ENCODE data around the gene RBM24. TPM values are rescaled to one million over a fixed set of nuclear protein-coding genes. Genes with fewer than 3 reads are reported as not detected.

Gene RBM24
- total and polyA plus RNA-seq, 4 donors: 0.21 to 0.42 (median 0.28) TPM

DNA sequence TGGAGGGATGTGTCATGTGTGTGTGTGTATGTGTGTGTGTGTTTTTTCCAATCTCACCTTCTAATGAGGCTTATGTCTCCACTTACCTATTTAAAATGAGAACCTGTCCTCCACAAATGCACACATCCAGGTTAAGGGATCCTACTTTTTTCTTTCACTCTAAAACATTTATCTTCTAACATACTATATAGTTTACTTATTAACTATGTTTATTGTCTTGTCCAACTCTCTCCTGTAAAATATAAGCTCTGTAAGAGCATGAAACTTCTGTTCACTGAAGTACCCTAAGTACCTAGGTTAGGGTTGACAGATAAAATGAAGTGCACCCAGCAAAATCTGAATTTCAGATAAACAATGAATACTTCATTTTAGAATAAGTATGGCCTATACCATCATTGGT is 29.2 kb upstream of the RBM24 start:
- Histone ChIP-seq H3K27me3 (ENCODE audit: control insufficient read depth in 4 of 4, insufficient read depth in 4 of 4, low read length in 3 of 4) (no peaks in the 10 kb centered on the region), H3K27ac (ENCODE audit: low read depth in 1 of 2, low read length in 2 of 2) (no peak overlapping the region), H3K4me3 (ENCODE audit: low read depth in 1 of 3, low read length in 3 of 3) (no peak overlapping the region), H3K4me1 (ENCODE audit: control insufficient read depth in 4 of 4, insufficient read depth in 4 of 4, low read length in 3 of 4) (no peaks in the 10 kb centered on the region), H3K36me3 (ENCODE audit: control insufficient read depth in 4 of 4, insufficient read depth in 3 of 4, low read depth in 1 of 4, low read length in 3 of 4) (no peaks in the 10 kb centered on the region), H3K9me3 (ENCODE audit: control insufficient read depth in 4 of 4, low read length in 3 of 4) (no peaks in the 10 kb centered on the region), H3K9ac (ENCODE audit: low read depth in 1 of 2, low read length in 2 of 2) (no peak overlapping the region)
- DNase-seq (ENCODE audit: low spot score): no peak
- TF ChIP-seq ZBTB33 (IDR thresholded peaks at IDR 0.05): no peak
- no peak for TF ChIP-seq RAD21 (IDR thresholded peaks at IDR 0.05)
- TF ChIP-seq SP1 (IDR thresholded peaks at IDR 0.05): no peak
- TF ChIP-seq FOXA2 (IDR thresholded peaks at IDR 0.05): no peak
- TF ChIP-seq CTCF (IDR thresholded peaks at IDR 0.05; ENCODE audit: low read depth, low read length, missing input control): no peak
- no peak for TF ChIP-seq ATF3 (IDR thresholded peaks at IDR 0.05)

GRCh38 chr6:17258749-17259148 is 22.4 kb upstream of the RBM24 start:
- H3K4me3 ChIP-seq (ENCODE audit: low read depth in 1 of 3, low read length in 3 of 3): no peak overlapping the region
- WGBS: 93% methylated on average over 4 of the region's 4 CpGs
- TF ChIP-seq EGR1 (IDR thresholded peaks at IDR 0.05; ENCODE audit: low read depth in 2 of 2): no peak
- TF ChIP-seq ATF3 (IDR thresholded peaks at IDR 0.05): no peak
- TF ChIP-seq JUND (IDR thresholded peaks at IDR 0.05): no peak
- no peak for TF ChIP-seq TAF1 (conservative IDR thresholded peaks at IDR 0.05)
- TF ChIP-seq HNF4G (IDR thresholded peaks at IDR 0.05): no peak
- TF ChIP-seq FOXA1 (IDR thresholded peaks at IDR 0.05): no peak
- TF ChIP-seq NR2F2 (IDR thresholded peaks at IDR 0.05): no peak
- no peak for TF ChIP-seq SP1 (IDR thresholded peaks at IDR 0.05)
- no peaks in the 10 kb centered on the region for H3K27me3 ChIP-seq (ENCODE audit: control insufficient read depth in 4 of 4, insufficient read depth in 4 of 4, low read length in 3 of 4)
- H3K4me1 ChIP-seq (ENCODE audit: control insufficient read depth in 4 of 4, insufficient read depth in 4 of 4, low read length in 3 of 4): no peaks in the 10 kb centered on the region
- DNase-seq (ENCODE audit: low spot score): no peak
- H3K36me3 ChIP-seq (ENCODE audit: control insufficient read depth in 4 of 4, insufficient read depth in 3 of 4, low read depth in 1 of 4, low read length in 3 of 4): no peaks in the 10 kb centered on the region
- H3K27ac ChIP-seq (ENCODE audit: low read depth in 1 of 2, low read length in 2 of 2): no peak overlapping the region
- no peaks in the 10 kb centered on the region for H3K9me3 ChIP-seq (ENCODE audit: control insufficient read depth in 4 of 4, low read length in 3 of 4)
- H3K9ac ChIP-seq (ENCODE audit: low read depth in 1 of 2, low read length in 2 of 2): no peak overlapping the region

DNA sequence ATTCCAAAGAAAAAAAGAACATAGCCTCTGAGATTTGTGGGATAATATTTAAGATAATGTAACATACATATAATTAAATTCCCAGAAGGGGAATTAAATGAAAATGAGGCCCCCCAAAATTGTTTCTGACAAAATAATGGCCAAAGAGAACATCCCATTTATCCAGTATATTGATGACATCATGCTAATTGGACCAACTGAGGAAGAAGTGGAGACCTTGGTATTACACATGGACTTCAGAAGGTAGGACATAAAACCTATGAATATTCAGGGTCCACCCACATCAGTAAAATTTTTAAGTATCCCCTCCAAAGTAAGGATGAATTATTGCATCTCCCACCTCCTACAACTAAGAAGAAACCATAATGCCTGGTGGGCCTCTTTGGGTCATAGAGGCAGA is 15.6 kb upstream of the RBM24 start:
- DNase-seq (ENCODE audit: low spot score): no peak
- no peaks in the 10 kb centered on the region for H3K27me3 ChIP-seq (ENCODE audit: control insufficient read depth in 4 of 4, insufficient read depth in 4 of 4, low read length in 3 of 4)
- TF ChIP-seq TAF1 (conservative IDR thresholded peaks at IDR 0.05): no peak
- no peak for TF ChIP-seq EGR1 (IDR thresholded peaks at IDR 0.05; ENCODE audit: low read depth in 2 of 2)
- TF ChIP-seq GABPA (IDR thresholded peaks at IDR 0.05 in 1 of 2, conservative IDR thresholded peaks at IDR 0.05 in 1 of 2): no peak
- TF ChIP-seq FOXA1 (IDR thresholded peaks at IDR 0.05): no peak
- no peak for TF ChIP-seq NR2F2 (IDR thresholded peaks at IDR 0.05)
- TF ChIP-seq RXRA (IDR thresholded peaks at IDR 0.05): no peak
- no peak for TF ChIP-seq ZBTB33 (IDR thresholded peaks at IDR 0.05)
- H3K4me3 ChIP-seq (ENCODE audit: low read depth in 1 of 3, low read length in 3 of 3): no peak overlapping the region
- no peaks in the 10 kb centered on the region for H3K4me1 ChIP-seq (ENCODE audit: control insufficient read depth in 4 of 4, insufficient read depth in 4 of 4, low read length in 3 of 4)
- H3K9ac ChIP-seq (ENCODE audit: low read depth in 1 of 2, low read length in 2 of 2): no peak overlapping the region
- H3K27ac ChIP-seq (ENCODE audit: low read depth in 1 of 2, low read length in 2 of 2): no peak overlapping the region
- no peaks in the 10 kb centered on the region for H3K9me3 ChIP-seq (ENCODE audit: control insufficient read depth in 4 of 4, low read length in 3 of 4)
- no peaks in the 10 kb centered on the region for H3K36me3 ChIP-seq (ENCODE audit: control insufficient read depth in 4 of 4, insufficient read depth in 3 of 4, low read depth in 1 of 4, low read length in 3 of 4)
